HG02938 (cell line): ENCODE measurements around the gene RNF223.

Source experiments
- ATAC-seq: cut with Tn5 transposase; IDR thresholded peaks from one replicate; pipeline ENCODE4 v1.9.1; 2021; ENCODE audit warnings: mild to moderate bottlenecking, moderate library complexity; ENCODE audit not compliant: unreplicated experiment

The RNF223 gene

GRCh38 chr1:1047407-1047806 lies 26.7 kb downstream of the RNF223 start:
- no peak for ATAC-seq

DNA sequence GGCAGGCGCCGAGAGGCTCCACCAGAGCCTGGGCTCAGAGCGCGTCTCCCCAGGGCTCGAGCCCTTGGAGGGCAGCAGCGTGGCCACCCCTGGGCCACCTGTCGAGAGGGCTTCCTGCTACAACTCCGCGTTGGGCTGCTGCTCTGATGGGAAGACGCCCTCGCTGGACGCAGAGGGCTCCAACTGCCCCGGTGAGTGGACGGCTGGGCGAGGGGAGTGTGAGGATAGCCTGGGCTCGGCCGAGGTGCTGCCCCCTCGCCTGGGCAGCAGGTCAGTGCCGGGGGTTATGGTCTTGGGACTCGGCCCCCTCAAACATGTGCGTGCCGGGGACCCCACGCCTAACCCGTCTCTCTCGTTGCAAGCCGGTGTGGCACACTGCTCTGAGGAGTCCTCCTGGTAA lies 27.3 kb downstream of the RNF223 start:
- ATAC-seq: no peak

- no peak for ATAC-seq
Measured at GRCh38 chr1:1046243-1046642, 27.9 kb downstream of the RNF223 start.

DNA sequence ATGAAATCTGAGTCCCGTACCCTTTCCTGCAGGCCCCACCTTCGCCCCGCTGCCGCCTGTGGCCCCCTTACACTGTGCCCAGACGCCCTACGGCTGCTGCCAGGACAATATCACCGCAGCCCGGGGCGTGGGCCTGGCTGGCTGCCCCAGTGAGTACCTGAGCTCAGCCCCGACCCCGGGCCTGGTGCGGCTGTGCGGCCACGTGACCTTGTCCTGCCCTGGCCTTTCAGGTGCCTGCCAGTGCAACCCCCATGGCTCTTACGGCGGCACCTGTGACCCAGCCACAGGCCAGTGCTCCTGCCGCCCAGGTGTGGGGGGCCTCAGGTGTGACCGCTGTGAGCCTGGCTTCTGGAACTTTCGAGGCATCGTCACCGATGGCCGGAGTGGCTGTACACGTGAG lies 29.0 kb downstream of the RNF223 start:
- ATAC-seq: no peak

DNA sequence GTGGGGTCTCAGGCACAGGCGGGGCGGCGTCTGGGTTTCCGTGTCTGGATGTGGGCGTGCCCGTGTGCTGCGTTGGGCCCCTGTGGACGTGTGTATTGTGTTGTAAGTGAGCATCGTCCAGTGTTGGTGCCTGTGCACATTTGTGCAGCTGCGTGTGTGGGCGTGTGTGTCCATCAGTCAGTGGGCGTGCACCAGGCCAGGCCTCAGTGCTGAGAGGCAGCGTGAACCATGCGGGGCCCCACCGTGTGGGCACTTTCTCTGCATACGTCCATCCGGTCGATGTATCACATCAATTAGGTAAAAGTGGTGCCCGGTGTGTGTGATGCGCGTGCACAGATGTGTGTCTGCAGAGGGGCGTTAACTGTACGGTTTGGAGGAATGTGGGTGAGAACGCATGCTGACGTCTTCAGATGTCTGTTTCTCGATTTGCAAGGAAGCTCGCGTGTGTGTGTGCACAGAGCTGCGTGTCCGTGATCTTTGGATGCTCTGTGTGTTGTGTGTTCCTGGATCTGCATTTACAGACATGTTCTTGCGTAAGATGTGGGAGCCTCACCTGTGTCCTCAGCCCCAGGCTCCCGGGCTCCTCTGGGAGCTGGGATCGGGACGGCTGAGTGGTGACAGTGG lies 29.5 kb downstream of the RNF223 start:
- ATAC-seq: no peak

DNA sequence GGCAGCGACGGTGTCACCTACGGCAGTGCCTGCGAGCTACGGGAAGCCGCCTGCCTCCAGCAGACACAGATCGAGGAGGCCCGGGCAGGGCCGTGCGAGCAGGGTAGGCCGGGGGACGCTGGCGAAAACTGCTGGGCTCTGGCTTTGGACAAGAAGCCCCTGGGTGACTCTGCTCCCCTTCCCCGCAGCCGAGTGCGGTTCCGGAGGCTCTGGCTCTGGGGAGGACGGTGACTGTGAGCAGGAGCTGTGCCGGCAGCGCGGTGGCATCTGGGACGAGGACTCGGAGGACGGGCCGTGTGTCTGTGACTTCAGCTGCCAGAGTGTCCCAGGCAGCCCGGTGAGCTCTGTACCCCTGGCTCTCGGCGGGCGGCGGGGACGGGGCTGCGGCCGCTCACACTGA lies 30.2 kb downstream of the RNF223 start:
- ATAC-seq: no peak

GRCh38 chr1:1043411-1043810 lies 30.7 kb downstream of the RNF223 start:
- no peak for ATAC-seq

GRCh38 chr1:1042835-1043234 lies 31.3 kb downstream of the RNF223 start:
- no peak for ATAC-seq

DNA sequence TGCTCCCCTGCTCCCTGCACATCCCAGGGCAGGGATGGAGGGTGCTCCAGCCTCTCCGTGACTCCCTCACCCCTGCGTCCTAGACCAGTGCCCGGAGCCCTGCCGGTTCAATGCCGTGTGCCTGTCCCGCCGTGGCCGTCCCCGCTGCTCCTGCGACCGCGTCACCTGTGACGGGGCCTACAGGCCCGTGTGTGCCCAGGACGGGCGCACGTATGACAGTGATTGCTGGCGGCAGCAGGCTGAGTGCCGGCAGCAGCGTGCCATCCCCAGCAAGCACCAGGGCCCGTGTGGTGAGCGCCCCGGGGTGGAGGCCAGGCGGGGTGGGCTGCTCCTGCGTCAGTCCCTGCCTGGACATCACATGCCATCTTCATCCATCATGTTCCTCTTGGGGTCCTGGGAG lies 32.2 kb downstream of the RNF223 start:
- ATAC-seq: no peak

DNA sequence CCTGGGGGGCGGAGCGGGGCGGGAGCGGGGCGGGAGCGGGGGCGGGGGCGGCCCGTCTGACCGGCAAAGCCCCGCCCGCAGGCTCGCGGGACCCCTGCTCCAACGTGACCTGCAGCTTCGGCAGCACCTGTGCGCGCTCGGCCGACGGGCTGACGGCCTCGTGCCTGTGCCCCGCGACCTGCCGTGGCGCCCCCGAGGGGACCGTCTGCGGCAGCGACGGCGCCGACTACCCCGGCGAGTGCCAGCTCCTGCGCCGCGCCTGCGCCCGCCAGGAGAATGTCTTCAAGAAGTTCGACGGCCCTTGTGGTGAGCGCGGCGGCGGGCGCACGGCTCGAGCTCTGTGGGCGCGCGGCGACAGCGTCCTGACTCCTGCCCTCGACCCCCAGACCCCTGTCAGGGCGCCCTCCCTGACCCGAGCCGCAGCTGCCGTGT lies 33.0 kb downstream of the RNF223 start:
- ATAC-seq: no peak

GRCh38 chr1:1040004-1040991 lies 33.8 kb downstream of the RNF223 start:
- ATAC-seq: peak; percentile 40

DNA sequence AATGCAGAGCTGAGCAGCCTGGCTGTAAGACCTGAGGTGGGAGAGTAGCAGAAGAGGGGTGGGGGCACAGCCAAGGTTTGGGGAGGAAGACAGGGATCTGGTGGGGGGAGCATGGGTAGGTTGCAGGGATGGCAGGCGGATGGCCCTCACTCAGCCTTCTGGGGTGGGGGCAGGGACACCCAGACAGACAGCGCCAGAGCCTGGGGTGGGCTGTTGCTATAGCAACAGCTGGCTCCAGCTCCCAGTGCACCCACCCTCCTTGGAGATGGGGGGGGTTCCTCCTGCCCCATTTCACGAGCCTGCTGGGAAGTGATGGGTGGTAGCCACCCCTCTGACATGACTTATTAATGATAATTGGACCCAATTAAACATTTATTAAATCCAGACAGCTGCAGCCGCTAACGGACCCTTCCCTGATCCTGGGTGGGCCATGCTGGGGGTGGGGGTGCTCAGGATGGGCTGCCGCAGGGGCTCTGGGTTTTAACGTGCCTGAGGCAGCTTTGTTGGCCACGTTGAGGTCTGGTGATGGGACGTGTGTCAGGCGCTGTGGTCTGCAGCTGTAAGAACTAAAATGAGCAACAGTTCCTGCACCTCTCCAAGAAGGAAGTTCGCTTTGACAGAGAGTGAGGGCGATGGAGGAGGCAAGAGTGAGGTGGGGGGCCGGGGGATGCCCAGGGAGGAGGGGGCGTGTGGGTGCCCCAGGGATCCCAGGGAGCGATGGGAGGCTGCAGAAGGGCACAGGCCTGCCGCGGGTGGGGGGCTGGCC lies 34.8 kb downstream of the RNF223 start:
- ATAC-seq: no peak

DNA sequence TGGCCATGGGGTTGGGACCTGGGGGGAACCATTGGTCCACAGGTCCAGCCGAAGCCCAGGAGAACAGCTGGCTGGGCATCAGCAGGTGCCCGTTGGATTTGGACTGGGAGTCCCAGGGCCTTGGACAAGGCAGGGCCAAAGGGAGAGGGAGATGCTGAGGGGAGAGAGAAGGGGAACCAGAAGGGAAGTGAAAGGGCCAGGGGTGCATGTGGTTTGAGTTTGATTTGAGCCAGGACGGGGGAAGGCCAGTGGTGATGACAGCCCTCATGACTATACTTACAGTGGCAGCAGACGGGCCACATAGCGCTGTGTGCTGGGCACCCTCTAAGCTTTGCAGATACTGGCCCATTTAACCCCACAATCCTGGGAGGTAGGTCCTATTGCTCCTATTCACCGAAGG lies 35.4 kb downstream of the RNF223 start:
- ATAC-seq: peak; percentile 42

DNA sequence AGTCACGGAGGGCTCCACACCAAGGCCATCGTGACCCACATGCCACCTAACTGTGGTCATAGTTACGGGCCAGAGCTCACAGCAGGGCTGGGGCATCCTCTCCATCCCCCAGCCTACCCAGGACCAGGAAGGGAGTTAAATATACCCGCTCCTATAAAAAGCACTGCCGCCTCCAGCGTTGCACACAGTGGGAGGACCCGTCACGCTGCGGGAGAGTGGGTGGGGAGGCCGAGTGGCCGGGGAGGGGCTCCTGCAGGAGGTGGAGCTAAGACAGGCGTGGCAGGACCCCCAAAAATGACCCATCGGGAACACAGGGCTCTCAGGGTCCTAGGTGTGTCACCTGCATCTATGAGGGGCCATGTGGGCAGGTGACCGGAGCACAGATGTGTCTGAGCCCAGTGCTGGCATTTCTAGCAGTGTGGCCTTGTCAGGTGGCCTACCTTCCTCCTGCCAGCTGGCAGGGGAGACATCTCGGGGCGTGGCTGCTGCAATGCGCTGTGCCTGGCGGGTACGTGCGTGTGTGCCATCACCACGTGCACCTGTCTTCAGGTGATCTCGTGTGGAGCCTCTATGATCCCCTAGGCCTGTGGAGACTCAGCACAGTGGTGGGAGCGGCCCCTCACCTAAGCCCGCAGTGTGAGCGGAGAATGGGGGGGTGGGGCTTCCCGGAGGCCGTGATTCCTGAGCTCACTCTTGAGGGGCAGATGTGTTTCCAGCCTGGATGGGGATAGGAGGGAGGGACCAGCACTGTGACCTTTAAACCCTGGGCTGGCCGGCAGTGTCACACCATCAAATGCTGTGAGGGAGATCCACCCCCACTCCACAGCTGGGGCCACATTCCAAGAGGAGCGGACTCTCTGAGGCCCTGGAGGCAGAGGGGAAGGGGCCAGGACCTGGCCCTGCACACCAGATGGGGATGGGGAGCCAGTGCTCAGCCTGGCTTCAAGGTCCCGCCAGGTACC lies 36.5 kb downstream of the RNF223 start:
- no peak for ATAC-seq

- no peak for ATAC-seq
Measured at GRCh38 chr1:1035291-1035943, 38.7 kb downstream of the RNF223 start.

DNA sequence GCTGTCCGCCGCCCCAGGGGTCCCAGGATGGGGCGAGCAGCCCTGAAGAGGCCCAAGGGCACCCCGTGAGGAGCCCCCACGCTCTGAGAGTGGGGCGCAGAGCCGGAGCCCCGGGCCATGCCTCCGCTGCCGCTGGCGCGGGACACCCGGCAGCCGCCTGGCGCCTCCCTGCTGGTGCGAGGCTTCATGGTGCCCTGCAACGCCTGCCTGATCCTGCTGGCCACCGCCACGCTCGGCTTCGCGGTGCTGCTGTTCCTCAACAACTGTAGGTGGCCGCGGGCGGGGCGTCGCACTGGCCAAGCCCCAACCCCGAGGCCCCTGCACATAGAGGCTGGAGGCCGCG lies 39.7 kb downstream of the RNF223 start:
- ATAC-seq: no peak

GRCh38 chr1:1033731-1034438 lies 40.2 kb downstream of the RNF223 start:
- no peak for ATAC-seq

DNA sequence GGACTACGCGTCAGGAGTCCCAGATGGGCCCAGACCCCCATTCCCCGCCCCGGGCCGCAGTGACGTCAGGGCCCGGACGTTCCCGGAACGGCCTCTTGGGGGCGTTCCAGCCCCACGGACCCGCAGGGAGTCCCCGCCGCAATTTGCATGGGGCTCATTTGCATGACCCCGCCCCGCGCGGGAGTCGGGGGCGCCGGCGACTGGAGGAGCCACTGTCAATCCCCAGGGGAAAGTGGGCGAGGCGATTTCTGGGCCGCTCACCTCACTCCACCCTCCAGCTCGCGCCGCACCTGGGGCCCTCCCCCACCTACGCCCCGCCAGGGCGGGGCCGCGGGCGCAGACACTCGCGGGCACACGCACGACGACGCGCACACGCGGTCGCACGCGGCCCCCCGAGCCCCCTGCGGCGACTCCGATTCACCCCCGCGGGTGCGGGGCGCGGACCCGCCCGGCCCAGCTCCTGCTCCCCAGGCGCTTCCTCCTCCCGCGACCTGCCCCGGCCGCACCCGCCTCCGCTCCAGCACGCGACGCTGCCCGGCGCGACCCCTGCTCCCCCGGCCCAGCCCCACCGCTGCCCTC lies 41.0 kb downstream of the RNF223 start:
- peak; percentile 82 for ATAC-seq

DNA sequence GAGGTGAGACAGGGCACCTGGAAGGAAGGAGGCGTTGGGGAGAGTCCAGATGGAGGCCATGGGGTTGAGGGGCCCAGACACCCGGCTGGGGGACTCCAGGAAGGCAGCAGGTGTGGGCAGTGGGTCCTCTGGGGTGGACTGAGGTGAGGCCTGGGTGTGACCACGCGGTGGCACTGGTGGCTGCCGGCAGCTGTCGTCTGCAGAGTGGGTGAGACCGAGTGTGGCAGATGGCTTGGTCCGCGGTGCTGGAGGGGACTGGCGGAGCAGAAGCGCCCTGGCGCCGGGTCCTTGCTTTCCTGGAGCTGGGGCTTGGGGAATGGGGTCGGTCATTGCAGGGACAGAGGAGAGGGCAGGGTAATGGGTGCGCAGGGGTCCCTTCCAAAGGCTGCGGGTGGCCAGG lies 41.7 kb downstream of the RNF223 start:
- ATAC-seq: peak; percentile 4
